Progenitor cell of endocrine pancreas (in vitro differentiated cells): ENCODE data around the gene GARIN1A. TPM values are rescaled to one million over a fixed set of nuclear protein-coding genes. Genes with fewer than 3 reads are reported as not detected.
A peak's percentile ranks its signal among the peaks of the same experiment; 100 is the strongest.

Experiments used
- DNase-seq: peaks from one replicate; pipeline ENCODE4 v3.0.0; 2021; ENCODE audit warnings: low spot score; ENCODE audit not compliant: unreplicated experiment
- H3K27ac Mint-ChIP-seq: 2 replicates; pipeline ENCODE4 v1.8.0; 2021; ENCODE audit warnings: mild to moderate bottlenecking, moderate library complexity, mixed read lengths
- H3K27me3 Mint-ChIP-seq: 2 replicates; pipeline ENCODE4 v1.8.0; 2021; ENCODE audit warnings: mixed read lengths
- H3K36me3 Mint-ChIP-seq: 2 replicates; pipeline ENCODE4 v1.8.0; 2022; ENCODE audit warnings: mixed read lengths; ENCODE audit not compliant: insufficient read depth
- H3K4me1 Mint-ChIP-seq: 2 replicates; pipeline ENCODE4 v1.8.0; 2021; ENCODE audit warnings: low read depth, mixed read lengths
- H3K4me3 Mint-ChIP-seq: 2 replicates; pipeline ENCODE4 v1.8.0; 2021; ENCODE audit warnings: low read depth, mild to moderate bottlenecking, moderate library complexity, mixed read lengths
- H3K9me3 Mint-ChIP-seq: 2 replicates; pipeline ENCODE4 v1.8.0; 2021; ENCODE audit warnings: low read depth, mixed read lengths
- CTCF ChIP-seq: fragments of 200-600 bp; sonication (generic); IDR thresholded peaks from one replicate; pipeline ENCODE4 v1.5.0; 2021; ENCODE audit warnings: antibody characterized with exemption, mild to moderate bottlenecking; ENCODE audit not compliant: unreplicated experiment
- total RNA-seq: library from RNA; stranded (reverse); gene quantifications from 2 replicates; pipeline ENCODE4 v1.2.1, GENCODE V29; 2021

Gene GARIN1A
- total RNA-seq, 1 donor from 2014 or later: 5.1 TPM

GRCh38 chr7:128693373-128694015 is 21.4 kb downstream of the GARIN1A start:
- H3K4me3 Mint-ChIP-seq: no peak overlapping the region
- peaks cover 3% of the 10 kb centered on the region for H3K36me3 Mint-ChIP-seq
- H3K4me1 Mint-ChIP-seq: peaks cover 2% of the 10 kb centered on the region
- TF ChIP-seq CTCF: no peak
- H3K27ac Mint-ChIP-seq: no peak overlapping the region
- no peaks in the 10 kb centered on the region for H3K9me3 Mint-ChIP-seq
- H3K27me3 Mint-ChIP-seq: peaks cover 33% of the 10 kb centered on the region
- no peak for DNase-seq

- no peak overlapping the region for H3K4me3 Mint-ChIP-seq
- no peaks in the 10 kb centered on the region for H3K9me3 Mint-ChIP-seq
- H3K27me3 Mint-ChIP-seq: peaks cover 44% of the 10 kb centered on the region
- DNase-seq: no peak
- no peak for TF ChIP-seq CTCF
- H3K4me1 Mint-ChIP-seq: peaks cover 2% of the 10 kb centered on the region
- H3K36me3 Mint-ChIP-seq: peaks cover 2% of the 10 kb centered on the region
- H3K27ac Mint-ChIP-seq: no peak overlapping the region
These were observed 22.6 kb downstream of the GARIN1A start for GRCh38 chr7:128694738-128695137.

GRCh38 chr7:128697302-128697905 is 25.3 kb downstream of the GARIN1A start:
- peaks cover 2% of the 10 kb centered on the region for H3K4me1 Mint-ChIP-seq

GRCh38 chr7:128699196-128699712 is 27.2 kb downstream of the GARIN1A start:
- H3K36me3 Mint-ChIP-seq: no peaks in the 10 kb centered on the region
- peaks cover 61% of the 10 kb centered on the region for H3K27me3 Mint-ChIP-seq

More at GRCh38 chr7:128697302-128697905, 25.3 kb downstream of the GARIN1A start:
- H3K27me3 Mint-ChIP-seq: peaks cover 57% of the 10 kb centered on the region
- peak; percentile 48 for TF ChIP-seq CTCF
- H3K9me3 Mint-ChIP-seq: no peaks in the 10 kb centered on the region
- H3K4me3 Mint-ChIP-seq: peak overlapping the region; percentile 72
- no peak overlapping the region for H3K27ac Mint-ChIP-seq
- DNase-seq: no peak
- no peaks in the 10 kb centered on the region for H3K36me3 Mint-ChIP-seq

More at GRCh38 chr7:128699196-128699712, 27.2 kb downstream of the GARIN1A start:
- H3K4me1 Mint-ChIP-seq: peaks cover 5% of the 10 kb centered on the region
- no peak for DNase-seq
- H3K9me3 Mint-ChIP-seq: no peaks in the 10 kb centered on the region
- no peak for TF ChIP-seq CTCF
- H3K4me3 Mint-ChIP-seq: no peak overlapping the region
- no peak overlapping the region for H3K27ac Mint-ChIP-seq
